Middle frontal gyrus (tissue), 1 donor: ENCODE measurements around the gene ZNF134.

Experiments used
- DNase-seq: peaks from one replicate; pipeline ENCODE4 v3.0.0-alpha.2; 2015; ENCODE audit warnings: low spot score; ENCODE audit errors: extremely low spot score

ZNF134 gene

GRCh38 chr19:57637379-57637778 is 23.3 kb downstream of the ZNF134 start:
- no peak for DNase-seq

- DNase-seq = no peak
Observed at GRCh38 chr19:57641715-57642234, 27.7 kb downstream of the ZNF134 start.

- DNase-seq = no peak
Observed at GRCh38 chr19:57642396-57643046, 28.5 kb downstream of the ZNF134 start.

- DNase-seq = no peak
Observed at GRCh38 chr19:57643734-57644133, 29.7 kb downstream of the ZNF134 start.

- DNase-seq = no peak
Observed at GRCh38 chr19:57648331-57649003, 34.4 kb downstream of the ZNF134 start.

- no peak for DNase-seq
Observed at GRCh38 chr19:57651654-57651996, 37.6 kb downstream of the ZNF134 start.

- DNase-seq = no peak
Observed at GRCh38 chr19:57653689-57654088, 39.6 kb downstream of the ZNF134 start.

- no peak for DNase-seq
Observed at GRCh38 chr19:57655443-57655842, 41.4 kb downstream of the ZNF134 start.

GRCh38 chr19:57656346-57656745 is 42.3 kb downstream of the ZNF134 start:
- no peak for DNase-seq

GRCh38 chr19:57664269-57665127 is 50.5 kb downstream of the ZNF134 start:
- peak; percentile 29 for DNase-seq

GRCh38 chr19:57665261-57665806 is 51.3 kb downstream of the ZNF134 start:
- no peak for DNase-seq

- no peak for DNase-seq
Observed at GRCh38 chr19:57667228-57667627, 53.2 kb downstream of the ZNF134 start.

- no peak for DNase-seq
Observed at GRCh38 chr19:57668635-57669034, 54.6 kb downstream of the ZNF134 start, which contains the start of gene ZSCAN4. Gene ZSCAN4 (plus strand): TSS chr19:57668935. CDS start chr19:57676146, 7,211 bp downstream.

- DNase-seq = no peak
Observed at GRCh38 chr19:57671124-57671895, 57.3 kb downstream of the ZNF134 start.

GRCh38 chr19:57672466-57672865 is 58.4 kb downstream of the ZNF134 start:
- no peak for DNase-seq
